Lower lobe of right lung (tissue), 2 donors: ENCODE data around the gene SLC25A26. TPM values are rescaled to one million over a fixed set of nuclear protein-coding genes. Genes with fewer than 3 reads are reported as not detected.
A peak's percentile ranks its signal among the peaks of the same experiment; 100 is the strongest.

ENCODE experiments used
- ATAC-seq, 2 donors: fragments of 200-7000 bp; cut with Tn5 transposase; one replicate each; pipeline ENCODE4 v1.9.1; 2020 to 2022; ENCODE audit warnings: mild to moderate bottlenecking in 2 of 2, moderate library complexity in 2 of 2
- DNase-seq: peaks from one replicate; pipeline ENCODE4 v3.0.0-alpha.2; 2020
- H3K27ac ChIP-seq: fragments of 200-600 bp; one replicate; pipeline ENCODE4 v1.8.0; 2022
- H3K27me3 ChIP-seq: fragments of 200-600 bp; one replicate; pipeline ENCODE4 v1.8.0; 2022; ENCODE audit warnings: low read depth
- H3K36me3 ChIP-seq: fragments of 200-600 bp; one replicate; pipeline ENCODE4 v1.8.0; 2022; ENCODE audit warnings: mild to moderate bottlenecking
- H3K4me1 ChIP-seq: fragments of 200-600 bp; one replicate; pipeline ENCODE4 v1.8.0; 2022
- H3K4me3 ChIP-seq: fragments of 200-600 bp; one replicate; pipeline ENCODE4 v1.8.0; 2022; ENCODE audit warnings: mild to moderate bottlenecking
- H3K9me3 ChIP-seq: fragments of 200-600 bp; one replicate; pipeline ENCODE4 v1.8.0; 2022
- intact Hi-C: fragments of 100-400 bp; cut with DNase I; formaldehyde crosslinking; loops from one replicate; pipeline ENCODE4 v1.11.0; 2022
- total RNA-seq: library from RNA; stranded (reverse); fragmentation: NEBNext Ultra II Directional; extraction: Animal tissue kit (Norgen Biotek cat#: 25700); gene quantifications from one replicate; pipeline ENCODE4 v1.2.1, GENCODE V29; 2021
- TF ChIP-seq, protein P1 (sequence below): fragments of 200-600 bp; IDR thresholded peaks from one replicate; pipeline ENCODE4 v1.8.0; 2022; ENCODE audit warnings: antibody characterized with exemption, mild to moderate bottlenecking
- donor health status: DM: no; HTN: yes; CAD: no; lungs with severe emphysema.

The SLC25A26 gene
- total RNA-seq, 1 donor from 2014 or later = 18.8 TPM

DNA sequence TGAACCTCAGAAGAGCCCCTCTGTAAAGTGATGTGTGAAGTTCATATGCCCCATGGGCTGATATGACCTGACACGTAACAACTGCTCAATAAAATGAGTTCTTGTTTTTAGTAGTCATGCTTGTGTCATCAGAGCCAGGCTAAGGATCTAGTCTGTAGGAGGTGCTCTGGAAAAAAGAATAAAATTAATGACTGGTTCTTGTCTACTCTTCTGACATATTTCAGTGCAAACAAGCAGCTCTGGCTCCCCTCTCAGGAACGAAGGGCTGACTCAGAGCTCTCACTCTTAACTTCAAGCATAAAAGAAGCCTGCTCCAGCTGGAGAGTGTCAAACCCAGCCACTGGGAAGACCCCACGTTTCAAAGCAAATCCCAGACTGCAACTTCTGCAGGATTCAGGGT is 203.0 kb downstream of the SLC25A26 start:
- intact Hi-C loops = no loop called here
- H3K9me3 ChIP-seq = peaks cover 7% of the 10 kb centered on the region
- H3K27ac ChIP-seq = no peak overlapping the region
- H3K4me3 ChIP-seq = no peak overlapping the region
- DNase-seq = no peak
- no peaks in the 10 kb centered on the region for H3K27me3 ChIP-seq
- peak; percentile 6 to 14 for ATAC-seq
- TF ChIP-seq, protein P1, sequence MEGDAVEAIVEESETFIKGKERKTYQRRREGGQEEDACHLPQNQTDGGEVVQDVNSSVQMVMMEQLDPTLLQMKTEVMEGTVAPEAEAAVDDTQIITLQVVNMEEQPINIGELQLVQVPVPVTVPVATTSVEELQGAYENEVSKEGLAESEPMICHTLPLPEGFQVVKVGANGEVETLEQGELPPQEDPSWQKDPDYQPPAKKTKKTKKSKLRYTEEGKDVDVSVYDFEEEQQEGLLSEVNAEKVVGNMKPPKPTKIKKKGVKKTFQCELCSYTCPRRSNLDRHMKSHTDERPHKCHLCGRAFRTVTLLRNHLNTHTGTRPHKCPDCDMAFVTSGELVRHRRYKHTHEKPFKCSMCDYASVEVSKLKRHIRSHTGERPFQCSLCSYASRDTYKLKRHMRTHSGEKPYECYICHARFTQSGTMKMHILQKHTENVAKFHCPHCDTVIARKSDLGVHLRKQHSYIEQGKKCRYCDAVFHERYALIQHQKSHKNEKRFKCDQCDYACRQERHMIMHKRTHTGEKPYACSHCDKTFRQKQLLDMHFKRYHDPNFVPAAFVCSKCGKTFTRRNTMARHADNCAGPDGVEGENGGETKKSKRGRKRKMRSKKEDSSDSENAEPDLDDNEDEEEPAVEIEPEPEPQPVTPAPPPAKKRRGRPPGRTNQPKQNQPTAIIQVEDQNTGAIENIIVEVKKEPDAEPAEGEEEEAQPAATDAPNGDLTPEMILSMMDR = no peak
- H3K4me1 ChIP-seq = peaks cover 30% of the 10 kb centered on the region
- no peaks in the 10 kb centered on the region for H3K36me3 ChIP-seq

DNA sequence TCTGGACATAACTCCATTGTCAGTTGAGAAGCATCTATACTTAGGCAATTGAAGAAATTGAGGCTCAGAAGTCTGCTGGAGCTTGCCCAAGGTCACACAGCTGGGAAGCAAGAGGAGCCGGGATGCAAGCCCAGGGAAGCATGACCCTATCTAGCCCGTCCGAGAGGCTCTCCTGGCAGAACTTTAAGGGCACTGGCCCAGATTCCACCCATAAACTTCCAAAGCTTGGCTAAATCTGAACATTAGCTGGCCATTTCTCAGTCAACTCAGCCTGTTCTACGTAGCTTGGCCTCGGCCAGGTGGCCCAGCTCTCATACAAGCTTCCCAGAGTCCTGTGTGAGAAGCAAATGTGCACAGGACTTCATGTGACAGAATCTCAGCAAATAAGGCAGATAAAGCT is 204.2 kb downstream of the SLC25A26 start:
- Histone ChIP-seq H3K36me3 (no peaks in the 10 kb centered on the region), H3K4me1 (peaks cover 25% of the 10 kb centered on the region), H3K9me3 (peaks cover 7% of the 10 kb centered on the region), H3K4me3 (no peak overlapping the region), H3K27ac (no peak overlapping the region), H3K27me3 (no peaks in the 10 kb centered on the region)
- DNase-seq (no peak), ATAC-seq (peak; percentile 11 to 56)
- TF ChIP-seq, protein P1 = no peak
- intact Hi-C loops = no loop called here

GRCh38 chr3:66425576-66426114 is 204.8 kb downstream of the SLC25A26 start:
- Histone ChIP-seq H3K36me3 (no peaks in the 10 kb centered on the region), H3K27me3 (no peaks in the 10 kb centered on the region), H3K4me3 (no peak overlapping the region), H3K27ac (no peak overlapping the region), H3K9me3 (peaks cover 7% of the 10 kb centered on the region), H3K4me1 (peaks cover 25% of the 10 kb centered on the region)
- ATAC-seq (no peak), DNase-seq (no peak)
- intact Hi-C loops = no loop called here
- TF ChIP-seq, protein P1 = no peak

- H3K4me1 ChIP-seq = peaks cover 25% of the 10 kb centered on the region
- no peak overlapping the region for H3K4me3 ChIP-seq
- DNase-seq = no peak
- H3K27ac ChIP-seq = no peak overlapping the region
- no peaks in the 10 kb centered on the region for H3K36me3 ChIP-seq
- ATAC-seq = no peak
- intact Hi-C loops = no loop called here
- TF ChIP-seq, protein P1 = no peak
- H3K27me3 ChIP-seq = no peaks in the 10 kb centered on the region
- peaks cover 7% of the 10 kb centered on the region for H3K9me3 ChIP-seq
Measured at GRCh38 chr3:66426135-66426534, 205.3 kb downstream of the SLC25A26 start.

GRCh38 chr3:66427352-66427751 is 206.6 kb downstream of the SLC25A26 start:
- ATAC-seq (no peak), DNase-seq (no peak)
- H3K4me1 ChIP-seq = peaks cover 25% of the 10 kb centered on the region
- H3K9me3 ChIP-seq = no peaks in the 10 kb centered on the region
- intact Hi-C loops = no loop called here
- H3K27me3 ChIP-seq = no peaks in the 10 kb centered on the region
- no peak overlapping the region for H3K27ac ChIP-seq
- H3K36me3 ChIP-seq = peaks cover 3% of the 10 kb centered on the region
- TF ChIP-seq, protein P1 = no peak
- H3K4me3 ChIP-seq = no peak overlapping the region
